HG02678 (cell line): ENCODE measurements around the gene AEBP1.

ENCODE experiments used
- ATAC-seq: cut with Tn5 transposase; IDR thresholded peaks from one replicate; pipeline ENCODE4 v1.9.1; 2021; ENCODE audit warnings: mild to moderate bottlenecking, moderate library complexity; ENCODE audit not compliant: unreplicated experiment

The AEBP1 gene

GRCh38 chr7:44103923-44104859 lies at the start of gene AEBP1:
TSS of gene AEBP1 (plus strand) at chr7:44104345. CDS start at chr7:44104666, 321 bp downstream.
- no peak for ATAC-seq

DNA sequence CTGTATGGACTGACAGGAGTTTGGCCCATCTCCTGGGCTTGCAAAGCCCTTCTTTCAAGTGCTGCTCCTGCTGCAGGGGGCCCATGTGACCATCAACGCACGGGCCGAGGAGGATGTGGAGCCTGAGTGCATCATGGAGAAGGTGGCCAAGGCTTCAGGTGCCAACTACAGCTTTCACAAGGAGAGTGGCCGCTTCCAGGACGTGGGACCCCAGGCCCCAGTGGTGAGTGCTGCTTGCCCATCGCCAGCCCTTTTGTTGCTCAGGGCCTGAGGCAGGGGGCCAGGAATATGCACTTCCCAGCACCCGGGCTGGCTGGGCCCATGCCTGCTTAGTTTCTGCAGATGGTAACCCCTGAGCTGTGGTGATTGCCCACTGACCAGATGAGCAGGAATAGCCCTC lies 47.5 kb upstream of the AEBP1 start:
- ATAC-seq = no peak

GRCh38 chr7:44057181-44057848 lies 46.8 kb upstream of the AEBP1 start:
- no peak for ATAC-seq

GRCh38 chr7:44057849-44058758 lies 46.0 kb upstream of the AEBP1 start:
- no peak for ATAC-seq

- ATAC-seq = peak; percentile 7
Observed at GRCh38 chr7:44058759-44059218, 45.4 kb upstream of the AEBP1 start.

DNA sequence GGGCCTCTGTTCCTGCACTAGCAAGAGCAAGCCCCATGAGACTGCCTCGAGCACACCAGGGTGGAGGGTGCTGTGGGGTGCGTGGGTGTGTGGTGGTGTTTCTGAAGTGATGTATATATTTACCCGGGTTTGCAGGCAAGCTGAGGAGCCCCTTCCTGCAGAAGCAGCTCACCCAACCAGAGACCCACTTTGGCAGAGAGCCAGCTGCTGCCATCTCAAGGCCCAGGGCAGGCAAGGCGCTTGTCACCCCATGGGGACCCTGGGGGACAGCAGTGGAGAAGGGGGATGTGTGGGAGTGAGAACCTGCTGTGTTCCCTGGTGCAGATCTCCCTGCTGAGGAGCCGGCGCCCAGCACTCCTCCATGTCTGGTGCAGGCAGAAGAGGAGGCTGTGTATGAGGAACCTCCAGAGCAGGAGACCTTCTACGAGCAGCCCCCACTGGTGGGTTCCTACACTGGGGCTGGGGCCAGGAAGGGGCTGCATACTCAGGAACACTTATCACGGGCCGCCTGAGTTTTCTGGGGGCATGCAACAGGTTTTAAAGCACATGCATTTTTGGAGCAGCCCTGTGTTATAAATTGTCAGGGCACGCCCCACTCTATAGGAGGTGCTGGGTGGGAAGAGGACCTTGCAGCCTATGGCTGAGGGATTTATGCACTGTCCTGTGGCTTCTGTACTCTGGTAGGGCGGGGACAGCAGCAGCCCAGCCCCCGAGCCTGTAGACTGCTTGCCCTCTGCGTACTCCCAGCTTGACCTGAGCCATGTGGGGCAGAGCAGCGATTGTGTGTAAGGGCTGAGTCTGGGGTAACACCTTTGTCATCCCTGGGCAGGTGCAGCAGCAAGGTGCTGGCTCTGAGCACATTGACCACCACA lies 44.7 kb upstream of the AEBP1 start:
- peak; percentile 65 for ATAC-seq

GRCh38 chr7:44060091-44060947 lies 43.8 kb upstream of the AEBP1 start:
- ATAC-seq = no peak

DNA sequence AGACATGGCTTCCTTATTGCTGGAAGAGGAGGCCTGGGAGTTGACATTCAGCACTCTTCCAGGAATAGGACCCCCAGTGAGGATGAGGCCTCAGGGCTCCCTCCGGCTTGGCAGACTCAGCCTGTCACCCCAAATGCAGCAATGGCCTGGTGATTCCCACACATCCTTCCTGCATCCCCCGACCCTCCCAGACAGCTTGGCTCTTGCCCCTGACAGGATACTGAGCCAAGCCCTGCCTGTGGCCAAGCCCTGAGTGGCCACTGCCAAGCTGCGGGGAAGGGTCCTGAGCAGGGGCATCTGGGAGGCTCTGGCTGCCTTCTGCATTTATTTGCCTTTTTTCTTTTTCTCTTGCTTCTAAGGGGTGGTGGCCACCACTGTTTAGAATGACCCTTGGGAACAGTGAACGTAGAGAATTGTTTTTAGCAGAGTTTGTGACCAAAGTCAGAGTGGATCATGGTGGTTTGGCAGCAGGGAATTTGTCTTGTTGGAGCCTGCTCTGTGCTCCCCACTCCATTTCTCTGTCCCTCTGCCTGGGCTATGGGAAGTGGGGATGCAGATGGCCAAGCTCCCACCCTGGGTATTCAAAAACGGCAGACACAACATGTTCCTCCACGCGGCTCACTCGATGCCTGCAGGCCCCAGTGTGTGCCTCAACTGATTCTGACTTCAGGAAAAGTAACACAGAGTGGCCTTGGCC lies 43.0 kb upstream of the AEBP1 start:
- ATAC-seq = no peak

DNA sequence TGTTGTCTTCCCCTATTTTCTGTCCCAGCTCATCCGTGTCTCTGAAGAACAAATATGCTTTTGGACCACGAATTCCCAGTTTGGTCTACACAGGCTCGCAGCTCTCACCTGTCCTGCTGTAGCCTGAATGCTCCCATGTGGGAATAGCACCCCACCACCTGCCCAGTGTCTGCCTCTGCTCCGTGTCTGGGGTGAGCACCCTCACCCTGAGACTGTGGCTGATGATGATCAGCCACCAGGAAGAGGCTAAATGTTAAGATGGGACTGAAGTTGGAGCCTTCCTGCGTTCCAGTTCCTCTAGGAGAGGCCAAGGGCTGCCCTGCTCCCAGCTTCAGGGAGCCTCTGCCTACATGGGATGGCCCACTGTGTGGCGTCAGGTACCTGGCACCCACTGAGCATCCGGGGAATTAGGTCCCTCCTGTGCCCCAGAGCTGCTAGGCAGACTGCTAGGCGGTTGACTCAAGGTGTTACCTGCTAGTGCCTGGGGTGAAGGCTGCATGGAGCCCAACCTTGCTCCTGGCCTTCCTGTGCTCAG lies 42.4 kb upstream of the AEBP1 start:
- no peak for ATAC-seq

- ATAC-seq = no peak
Observed at GRCh38 chr7:44062180-44062902, 41.8 kb upstream of the AEBP1 start.

- no peak for ATAC-seq
Observed at GRCh38 chr7:44062903-44063295, 41.2 kb upstream of the AEBP1 start.

DNA sequence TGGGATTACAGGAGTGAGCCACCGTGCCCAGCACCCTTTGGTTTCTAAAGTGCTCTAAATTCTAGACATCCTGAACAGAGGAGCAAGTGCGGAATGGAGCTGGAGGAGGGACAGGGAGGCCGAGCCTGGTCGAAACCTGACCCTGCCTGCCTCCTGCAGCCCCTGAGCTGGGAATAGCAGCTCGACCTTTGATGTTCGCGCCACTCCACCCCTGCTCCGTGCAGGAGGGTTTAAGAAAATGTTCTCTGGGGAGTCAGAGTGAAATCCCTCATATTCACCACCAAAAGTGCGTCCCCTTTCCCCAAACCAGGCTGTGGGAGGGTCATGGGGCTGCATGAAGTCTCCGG lies 40.6 kb upstream of the AEBP1 start:
- ATAC-seq = no peak

DNA sequence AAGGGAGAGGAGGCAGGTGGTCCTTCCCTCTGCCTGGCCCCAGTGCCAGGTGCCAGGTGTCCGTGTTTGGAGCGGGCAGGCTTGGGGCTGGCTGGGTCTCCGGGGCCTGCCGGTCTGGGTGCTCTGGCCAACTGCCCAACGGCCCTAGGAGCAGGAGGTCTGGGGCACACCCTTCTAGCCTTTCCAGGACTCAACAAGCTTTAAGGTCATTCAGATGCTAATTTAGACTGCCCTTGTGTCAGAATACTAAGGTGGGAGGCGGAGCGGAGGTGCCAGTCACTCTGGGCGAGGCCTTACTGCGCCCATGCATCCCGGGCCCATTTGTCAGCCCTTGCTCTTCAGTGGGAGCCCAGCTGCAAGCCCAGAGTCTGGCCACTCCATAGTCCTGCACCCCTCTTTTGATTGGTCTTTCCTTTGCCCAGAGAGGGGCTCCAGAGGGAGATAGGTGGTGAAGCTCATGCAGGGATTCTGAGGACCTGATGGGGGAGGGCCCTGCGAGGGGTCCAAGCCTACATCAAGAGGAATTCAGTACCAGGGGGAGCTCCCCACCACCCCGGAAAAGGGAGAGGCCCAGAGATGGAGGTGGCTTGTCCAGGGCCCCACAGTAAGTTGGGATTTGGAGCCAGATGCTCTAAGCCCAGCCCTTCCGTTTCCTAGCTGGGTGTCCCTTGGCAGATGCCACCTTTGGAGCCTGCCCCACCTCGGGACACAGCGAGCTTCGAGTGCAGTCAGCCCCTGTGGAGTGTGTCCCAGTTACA lies 40.1 kb upstream of the AEBP1 start:
- ATAC-seq = no peak

GRCh38 chr7:44064791-44065430 lies 39.2 kb upstream of the AEBP1 start:
- ATAC-seq = no peak

DNA sequence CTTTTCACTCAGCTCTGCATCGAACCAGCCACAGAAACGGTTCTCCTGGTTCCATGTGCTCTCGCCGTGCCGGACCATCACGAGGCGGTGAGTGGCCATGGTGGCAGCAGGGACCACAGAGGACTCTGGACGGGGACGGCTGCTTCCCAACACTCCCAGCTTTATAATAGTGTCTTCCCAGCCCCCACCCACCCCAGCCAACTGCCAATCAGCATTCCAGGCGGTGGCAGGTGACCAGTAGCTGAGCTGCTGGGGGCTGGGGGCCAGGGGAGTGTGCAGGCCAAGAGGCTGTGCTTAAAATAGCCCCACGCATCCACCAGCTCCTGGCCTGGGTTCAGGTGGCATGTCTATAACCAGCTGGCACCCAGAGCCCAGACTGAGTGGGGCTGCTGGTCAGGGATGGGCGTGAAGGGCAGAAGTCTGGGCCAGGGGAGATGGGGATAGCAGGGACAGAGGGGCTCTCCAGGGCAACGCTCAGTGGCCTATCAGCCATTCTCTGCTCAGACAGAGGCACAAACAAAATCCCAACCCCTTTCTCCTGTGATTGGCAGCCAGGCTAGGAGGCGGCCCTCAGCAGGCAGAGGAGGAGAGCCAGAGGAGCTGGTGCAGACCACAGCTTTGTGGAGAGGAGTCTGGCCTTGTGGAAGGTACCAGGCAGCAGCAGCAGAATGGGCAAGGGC lies 38.6 kb upstream of the AEBP1 start, which contains the start of gene PGAM2:
PGAM2 (minus strand) TSS at position 137 of the 680 bp plus-strand sequence; CDS start at position 99, 38 bp downstream.
- no peak for ATAC-seq

- ATAC-seq = no peak
Observed at GRCh38 chr7:44066111-44066460, 38.1 kb upstream of the AEBP1 start.
